Transverse colon (tissue), 4 donors: ENCODE measurements around the gene SAP30BP. TPM values are rescaled to one million over a fixed set of nuclear protein-coding genes. Genes with fewer than 3 reads are reported as not detected.

Experiments
- DNase-seq: peaks from one replicate; pipeline ENCODE4 v3.0.0-alpha.2; 2019
- H3K27ac ChIP-seq, 4 donors: fragments of 200-600 bp; sonication (generic); 2 replicates each; pipeline ENCODE4 v1.5.1; 2016 to 2018; ENCODE audit warnings: inconsistent platforms in 4 of 4
- H3K27me3 ChIP-seq: fragments of 200-600 bp; sonication (generic); 2 replicates; pipeline ENCODE4 v1.5.1; 2017; ENCODE audit warnings: inconsistent platforms
- H3K36me3 ChIP-seq, 4 donors: fragments of 200-600 bp; sonication (generic); 2 replicates each; pipeline ENCODE4 v1.5.1; 2017 to 2019; ENCODE audit warnings: inconsistent platforms in 4 of 4
- H3K4me1 ChIP-seq, 4 donors: fragments of 200-600 bp; sonication (generic); 2 replicates each; pipeline ENCODE4 v1.5.1; 2017 to 2020; ENCODE audit warnings: inconsistent platforms in 4 of 4
- H3K4me3 ChIP-seq, 4 donors: fragments of 200-600 bp; sonication (generic); 1 replicate in 1 of 4; 2 replicates in 3 of 4; pipeline versions ENCODE4 v1.5.1 to v1.6.1; 2017 to 2019; ENCODE audit warnings: inconsistent platforms in 4 of 4
- H3K9me3 ChIP-seq, 2 donors: fragments of 200-600 bp; sonication (generic); 2 replicates each; pipeline ENCODE4 v1.5.1; 2017 to 2019; ENCODE audit warnings: inconsistent platforms in 2 of 2
- EP300 ChIP-seq: sonication (generic); formaldehyde crosslinking; IDR thresholded peaks from one replicate; pipeline ENCODE4 v1.6.1; 2017; ENCODE audit warnings: antibody characterized with exemption, low read depth
- POLR2A ChIP-seq: fragments of 450-650 bp; IDR thresholded peaks from one replicate; pipeline ENCODE4 v1.6.1; 2016; ENCODE audit warnings: antibody characterized with exemption, mild to moderate bottlenecking, moderate library complexity
- POLR2AphosphoS5 ChIP-seq, 3 donors: sonication (generic); formaldehyde crosslinking; IDR thresholded peaks; one replicate each; pipeline ENCODE4 v1.6.1; 2016; ENCODE audit warnings: antibody characterized with exemption in 3 of 3
- WGBS, 2 donors: methylation state at CpG; one replicate each; pipeline ENCODE4 v1.1.5; 2018; ENCODE audit warnings: low coverage in 1 of 2; 5-methylcytosine and 5-hydroxymethylcytosine counted together
- in situ Hi-C, 4 donors: fragments of 200-750 bp; cut with MboI; loops; one replicate each; pipeline versions ENCODE4 v1.15.0 to v1.15.1; 2017; ENCODE audit warnings: low sequenced_read_pairs in 3 of 4, low pct_ligation_motif_present in 1 of 4, low pct_unique_long_range_greater_than_20kb in 1 of 4
- intact Hi-C: fragments of 100-400 bp; cut with DNase I; formaldehyde crosslinking; loops from one replicate; pipeline ENCODE4 v1.15.1; 2023; ENCODE audit warnings: low total_unique reads
- total RNA-seq, 4 donors: library from RNA; depleted of rRNA; stranded (reverse); fragments of >200 nt; gene quantifications; one replicate each; pipeline ENCODE4 v1.1.0, GENCODE V29; 2016
- TF ChIP-seq, protein P1 (sequence below), 5 experiments: fragments of 200-600 bp in 3 of 5; fragments of 450-650 bp in 2 of 5; sonication (generic) in 3 of 5; IDR thresholded peaks; 1 replicate in 2 of 5; 2 replicates in 3 of 5; pipeline ENCODE4 v1.5.1; 2016 to 2017; ENCODE audit warnings: antibody characterized with exemption in 5 of 5, inconsistent platforms in 3 of 5, mild to moderate bottlenecking in 2 of 5, moderate library complexity in 1 of 5

Gene SAP30BP
- total RNA-seq, 4 donors from 2014 or later, result 49.0 to 83.8 (median 71.4) TPM

DNA sequence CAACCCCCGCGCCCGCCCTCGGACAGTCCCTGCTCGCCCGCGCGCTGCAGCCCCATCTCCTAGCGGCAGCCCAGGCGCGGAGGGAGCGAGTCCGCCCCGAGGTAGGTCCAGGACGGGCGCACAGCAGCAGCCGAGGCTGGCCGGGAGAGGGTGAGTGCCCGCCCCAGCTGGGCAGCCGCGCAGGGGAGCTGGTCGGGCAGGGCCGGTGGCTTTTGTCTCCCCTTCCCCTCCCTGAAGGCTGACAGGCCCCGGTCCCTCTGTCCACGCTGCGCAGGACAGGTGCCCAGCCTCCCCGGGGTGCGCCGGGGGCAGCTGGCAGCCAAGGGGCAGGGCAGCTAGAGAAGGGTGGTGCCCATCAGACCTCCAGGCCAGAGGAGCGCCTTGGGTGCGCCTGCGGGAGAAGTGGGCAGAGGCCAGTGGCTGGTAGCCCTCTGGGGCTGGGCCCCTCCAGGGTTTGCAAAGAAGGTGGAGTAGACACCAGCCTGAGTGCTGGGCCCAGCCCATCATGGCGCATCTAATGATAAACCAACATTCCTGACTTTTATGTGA, 54.4 kb downstream of the SAP30BP start:
- in situ Hi-C loops, result no loop called here

DNA sequence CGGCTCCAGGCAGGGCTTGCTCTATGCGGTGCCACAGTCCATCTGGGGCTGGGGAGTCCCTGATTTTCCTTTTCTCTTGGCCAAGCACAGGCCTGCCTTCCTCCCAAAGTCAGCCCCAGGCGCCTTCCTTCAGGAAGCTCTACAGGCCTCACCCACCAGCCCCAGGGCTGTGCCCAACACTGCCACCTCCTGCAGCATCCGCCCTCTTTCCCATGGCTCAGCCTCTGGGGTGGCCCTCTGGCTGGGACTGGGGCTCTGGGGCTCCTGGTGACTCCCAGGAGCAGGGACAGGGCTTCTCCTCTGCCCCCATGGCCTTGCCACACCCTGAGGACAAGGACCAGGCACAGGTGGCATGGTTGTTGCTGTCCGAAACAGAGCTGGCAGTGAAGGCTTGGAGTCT, 54.9 kb downstream of the SAP30BP start:
- in situ Hi-C loops (no loop called here), intact Hi-C loops (no loop called here)
- H3K4me1 ChIP-seq, result peaks cover 7 to 32% (median 27%) of the 10 kb centered on the region in 4 donors
- peaks cover 19% of the 10 kb centered on the region for H3K27me3 ChIP-seq
- peak overlapping the region; percentile 88 to 92 (median 88) for H3K27ac ChIP-seq
- peak overlapping the region; percentile 25 to 50 (median 48) for H3K4me3 ChIP-seq
- peaks cover 0 to 21% (median 0%) of the 10 kb centered on the region in 4 donors for H3K36me3 ChIP-seq
- WGBS, 2 donors, result 44% methylated on average over 4 of the region's 5 CpGs; no CpG with 5 or more reads in 1 of the 2 donors
- H3K9me3 ChIP-seq, result no peaks in the 10 kb centered on the region
- peak; percentile 71 for DNase-seq
- peak; percentile 8 to 54 (median 22) for TF ChIP-seq POLR2AphosphoS5 (IDR thresholded peaks at IDR 0.05)
- TF ChIP-seq POLR2A, result peak; percentile 57
- TF ChIP-seq, protein P1, sequence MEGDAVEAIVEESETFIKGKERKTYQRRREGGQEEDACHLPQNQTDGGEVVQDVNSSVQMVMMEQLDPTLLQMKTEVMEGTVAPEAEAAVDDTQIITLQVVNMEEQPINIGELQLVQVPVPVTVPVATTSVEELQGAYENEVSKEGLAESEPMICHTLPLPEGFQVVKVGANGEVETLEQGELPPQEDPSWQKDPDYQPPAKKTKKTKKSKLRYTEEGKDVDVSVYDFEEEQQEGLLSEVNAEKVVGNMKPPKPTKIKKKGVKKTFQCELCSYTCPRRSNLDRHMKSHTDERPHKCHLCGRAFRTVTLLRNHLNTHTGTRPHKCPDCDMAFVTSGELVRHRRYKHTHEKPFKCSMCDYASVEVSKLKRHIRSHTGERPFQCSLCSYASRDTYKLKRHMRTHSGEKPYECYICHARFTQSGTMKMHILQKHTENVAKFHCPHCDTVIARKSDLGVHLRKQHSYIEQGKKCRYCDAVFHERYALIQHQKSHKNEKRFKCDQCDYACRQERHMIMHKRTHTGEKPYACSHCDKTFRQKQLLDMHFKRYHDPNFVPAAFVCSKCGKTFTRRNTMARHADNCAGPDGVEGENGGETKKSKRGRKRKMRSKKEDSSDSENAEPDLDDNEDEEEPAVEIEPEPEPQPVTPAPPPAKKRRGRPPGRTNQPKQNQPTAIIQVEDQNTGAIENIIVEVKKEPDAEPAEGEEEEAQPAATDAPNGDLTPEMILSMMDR (IDR thresholded peaks at IDR 0.05), result no peak
- no peak for TF ChIP-seq EP300

More for the DNA sequence above, 54.4 kb downstream of the SAP30BP start:
- 27% methylated on average over 4 of the region's 33 CpGs; no CpG with 5 or more reads in 1 of the 2 donors for WGBS, 2 donors
- peak; percentile 61 for DNase-seq
- TF ChIP-seq POLR2AphosphoS5 (IDR thresholded peaks at IDR 0.05), result peak in 2 of 3 donors; percentile 53 to 59
- no peak for TF ChIP-seq EP300
- TF ChIP-seq POLR2A, result peak; percentile 71
- TF ChIP-seq, protein P1 (IDR thresholded peaks at IDR 0.05), result peak in 1 of 5 experiments; percentile 9
- Histone ChIP-seq H3K27ac (peak overlapping the region; percentile 88 to 92 (median 88)), H3K27me3 (peaks cover 19% of the 10 kb centered on the region), H3K36me3 (peaks cover 0 to 18% (median 0%) of the 10 kb centered on the region in 4 donors), H3K9me3 (no peaks in the 10 kb centered on the region), H3K4me1 (peaks cover 7 to 32% (median 27%) of the 10 kb centered on the region in 4 donors), H3K4me3 (peak overlapping the region; percentile 14 to 50 (median 48))
- intact Hi-C loops, result no loop called here

DNA sequence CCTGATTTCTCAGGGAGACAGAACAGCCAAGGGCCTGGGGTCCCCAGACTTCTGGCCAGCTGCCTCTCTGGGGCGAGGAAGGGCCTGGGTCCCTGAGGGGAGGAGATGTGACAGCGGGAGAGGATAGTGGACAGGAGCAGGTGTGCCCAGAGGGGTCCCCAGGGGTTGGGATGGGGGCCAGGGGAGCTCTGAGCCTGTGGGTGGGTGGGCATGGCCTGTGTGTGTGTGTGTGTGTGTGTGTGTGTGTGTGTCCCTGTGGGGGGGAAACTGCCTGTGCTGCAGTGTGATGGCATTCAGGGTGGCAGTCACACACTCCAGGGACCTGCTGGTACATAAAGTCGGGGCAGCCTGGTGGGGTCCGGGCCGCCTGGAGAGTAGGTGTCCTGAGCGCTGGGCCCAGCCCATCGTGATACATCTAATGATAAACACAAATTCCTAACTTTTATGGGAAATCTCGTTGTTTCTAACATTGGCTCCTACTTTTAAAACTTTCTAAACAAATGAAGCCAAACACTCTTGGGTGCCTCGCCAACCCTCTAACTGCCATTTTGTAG, 55.5 kb downstream of the SAP30BP start:
- H3K27me3 ChIP-seq, result peaks cover 19% of the 10 kb centered on the region
- TF ChIP-seq EP300 (no peak), POLR2AphosphoS5 (IDR thresholded peaks at IDR 0.05) (no peak), POLR2A (no peak)
- TF ChIP-seq, protein P1 (IDR thresholded peaks at IDR 0.05), result no peak
- H3K27ac ChIP-seq, result peak overlapping the region; percentile 88 to 92 (median 88)
- 60 to 61% methylated on average over 1 to 9 of the region's 9 CpGs for WGBS, 2 donors
- peaks cover 7 to 32% (median 27%) of the 10 kb centered on the region in 4 donors for H3K4me1 ChIP-seq
- DNase-seq, result no peak
- peak overlapping the region; percentile 25 to 50 (median 48) for H3K4me3 ChIP-seq
- H3K9me3 ChIP-seq, result no peaks in the 10 kb centered on the region
- peaks cover 0 to 25% (median 0%) of the 10 kb centered on the region in 4 donors for H3K36me3 ChIP-seq
- intact Hi-C loops, result no loop called here
- in situ Hi-C loops, result no loop called here

DNA sequence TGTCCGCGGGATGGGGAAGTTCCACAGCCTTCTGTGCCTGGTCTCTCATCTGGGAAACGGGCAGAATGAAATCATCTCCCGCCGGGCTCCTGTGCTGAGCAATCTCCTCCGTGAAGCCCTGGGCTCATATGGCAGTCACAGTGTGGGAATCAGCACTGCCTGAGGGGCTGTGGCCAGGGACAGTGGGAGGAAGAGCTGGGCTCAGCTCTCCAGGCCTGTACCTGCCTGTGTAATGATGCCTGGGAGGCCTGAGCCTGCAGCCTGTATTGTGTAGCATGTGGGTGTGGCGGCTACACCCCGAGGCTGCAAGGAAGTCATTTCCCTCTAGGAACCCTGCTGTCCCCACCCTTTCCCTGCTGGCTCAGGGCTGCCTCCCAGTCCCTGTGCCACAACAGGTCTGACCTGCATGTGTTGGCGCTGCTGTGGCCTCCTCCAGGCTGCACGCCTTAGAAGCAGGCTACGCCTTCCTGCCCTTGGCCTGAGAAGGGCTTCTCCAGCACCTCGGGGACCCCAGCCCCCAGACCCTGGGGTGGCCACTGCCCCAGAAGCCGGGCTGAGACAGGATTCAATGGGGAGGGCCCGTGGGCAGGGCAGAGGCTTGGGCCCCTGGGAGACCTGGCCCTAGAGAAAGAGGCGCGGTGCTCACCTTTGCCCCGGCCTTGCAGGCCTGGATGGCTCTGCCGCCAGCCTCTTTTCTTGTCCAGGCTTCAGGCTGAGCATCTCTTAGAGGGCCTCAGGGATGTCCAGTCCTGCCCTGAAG, 56.2 kb downstream of the SAP30BP start:
- Histone ChIP-seq H3K36me3 (peaks cover 0 to 25% (median 0%) of the 10 kb centered on the region in 4 donors), H3K27ac (peak overlapping the region; percentile 88 to 92 (median 88)), H3K27me3 (peaks cover 19% of the 10 kb centered on the region), H3K4me3 (peak overlapping the region in 3 of 4 donors; percentile 47 to 50 (median 48)), H3K4me1 (peaks cover 7 to 32% (median 27%) of the 10 kb centered on the region in 4 donors), H3K9me3 (no peaks in the 10 kb centered on the region)
- peak; percentile 91 for DNase-seq
- in situ Hi-C loops (no loop called here), intact Hi-C loops (no loop called here)
- WGBS, 2 donors, result 90% methylated on average over 2 of the region's 18 CpGs; no CpG with 5 or more reads in 1 of the 2 donors
- TF ChIP-seq POLR2AphosphoS5 (IDR thresholded peaks at IDR 0.05), result peak; percentile 88 to 98 (median 97)
- TF ChIP-seq, protein P1 (IDR thresholded peaks at IDR 0.05), result peak in 1 of 5 experiments; percentile 18
- peak; percentile 99 for TF ChIP-seq POLR2A
- no peak for TF ChIP-seq EP300
